ENCODE measurements around the gene ATP6V1F. TPM values are rescaled to one million over a fixed set of nuclear protein-coding genes. Genes with fewer than 3 reads are reported as not detected.

ATP6V1F gene
- total RNA-seq, 1 donor from 2014 or later: 61.4 TPM

- Histone ChIP-seq H3K4me3 (no peak overlapping the region), H3K79me2 (ENCODE audit: low read depth) (no peaks in the 10 kb centered on the region), H3K4me2 (no peak overlapping the region), H3K9me3 (ENCODE audit: low read depth) (no peaks in the 10 kb centered on the region), H3K27me3 (no peaks in the 10 kb centered on the region), H3K27ac (no peak overlapping the region), H3F3A (ENCODE audit: low read depth) (no peaks in the 10 kb centered on the region), H3K36me3 (no peaks in the 10 kb centered on the region), H3K4me1 (no peaks in the 10 kb centered on the region), H4K20me1 (ENCODE audit: low read depth) (no peaks in the 10 kb centered on the region), H3K9ac (no peak overlapping the region), H2AFZ (replicated peaks) (no peak overlapping the region)
- Mint-ChIP-seq H3K27me3 (ENCODE audit: insufficient read depth, low read depth) (peaks cover 4% of the 10 kb centered on the region), H3K9me3 (no peaks in the 10 kb centered on the region), H3K4me3 (no peak overlapping the region), H3K4me1 (no peaks in the 10 kb centered on the region), H3K36me3 (peaks cover 2% of the 10 kb centered on the region), H3K27ac (no peak overlapping the region)
- TF ChIP-seq CTCF (IDR thresholded peaks at IDR 0.05) (no peak), EZH2phosphoT487 (IDR thresholded peaks at IDR 0.05) (no peak), EZH2 (IDR thresholded peaks at IDR 0.05) (no peak)
- no peak for DNase-seq (ENCODE audit: low spot score)
Measured at GRCh38 chr7:128849156-128849515, 13.5 kb upstream of the ATP6V1F start.

- H3K4me3 ChIP-seq: no peak overlapping the region
- no peak for DNase-seq (ENCODE audit: low spot score)
- no peaks in the 10 kb centered on the region for H4K20me1 ChIP-seq (ENCODE audit: low read depth)
- H3K9ac ChIP-seq: no peak overlapping the region
- no peaks in the 10 kb centered on the region for H3K36me3 ChIP-seq
- no peak overlapping the region for H3K27ac Mint-ChIP-seq
- H3K4me3 Mint-ChIP-seq: no peak overlapping the region
- no peaks in the 10 kb centered on the region for H3K36me3 Mint-ChIP-seq
- H3K27ac ChIP-seq: no peak overlapping the region
- no peaks in the 10 kb centered on the region for H3K4me1 ChIP-seq
- H3K9me3 Mint-ChIP-seq: no peaks in the 10 kb centered on the region
- no peak for TF ChIP-seq CTCF (IDR thresholded peaks at IDR 0.05)
- no peak for TF ChIP-seq EZH2 (IDR thresholded peaks at IDR 0.05)
- TF ChIP-seq EZH2phosphoT487 (IDR thresholded peaks at IDR 0.05): no peak
- no peaks in the 10 kb centered on the region for H3K79me2 ChIP-seq (ENCODE audit: low read depth)
- no peaks in the 10 kb centered on the region for H3K9me3 ChIP-seq (ENCODE audit: low read depth)
- no peaks in the 10 kb centered on the region for H3F3A ChIP-seq (ENCODE audit: low read depth)
- H3K27me3 ChIP-seq: no peaks in the 10 kb centered on the region
- H3K4me1 Mint-ChIP-seq: no peaks in the 10 kb centered on the region
- H3K27me3 Mint-ChIP-seq (ENCODE audit: insufficient read depth, low read depth): peaks cover 4% of the 10 kb centered on the region
- H2AFZ ChIP-seq (replicated peaks): no peak overlapping the region
- no peak overlapping the region for H3K4me2 ChIP-seq
Measured at GRCh38 chr7:128849804-128850490, 12.7 kb upstream of the ATP6V1F start.

- Histone ChIP-seq H3K9ac (no peak overlapping the region), H3K4me2 (no peak overlapping the region), H3K4me3 (no peak overlapping the region), H3K79me2 (ENCODE audit: low read depth) (no peaks in the 10 kb centered on the region), H3K4me1 (no peaks in the 10 kb centered on the region), H3K27me3 (no peaks in the 10 kb centered on the region), H2AFZ (replicated peaks) (no peak overlapping the region), H4K20me1 (ENCODE audit: low read depth) (no peaks in the 10 kb centered on the region), H3K36me3 (no peaks in the 10 kb centered on the region), H3K27ac (no peak overlapping the region), H3K9me3 (ENCODE audit: low read depth) (no peaks in the 10 kb centered on the region), H3F3A (ENCODE audit: low read depth) (no peaks in the 10 kb centered on the region)
- Mint-ChIP-seq H3K4me3 (no peak overlapping the region), H3K27ac (no peak overlapping the region), H3K36me3 (no peaks in the 10 kb centered on the region), H3K27me3 (ENCODE audit: insufficient read depth, low read depth) (peaks cover 8% of the 10 kb centered on the region), H3K4me1 (no peaks in the 10 kb centered on the region), H3K9me3 (no peaks in the 10 kb centered on the region)
- DNase-seq (ENCODE audit: low spot score): no peak
- TF ChIP-seq EZH2 (IDR thresholded peaks at IDR 0.05) (no peak), EZH2phosphoT487 (IDR thresholded peaks at IDR 0.05) (no peak), CTCF (IDR thresholded peaks at IDR 0.05) (no peak)
Measured at GRCh38 chr7:128852537-128853254, 10.0 kb upstream of the ATP6V1F start.
